WI38 (cell line): ENCODE results near the gene PDGFA.

Experiments
- H3K4me3 ChIP-seq: 2 replicates; pipeline ENCODE4 v1.5.1; 2011; ENCODE audit warnings: low read depth, mild to moderate bottlenecking, control low read depth, low read length
- CTCF ChIP-seq: IDR thresholded peaks from 2 replicates; pipeline ENCODE4 v1.5.1; 2012; ENCODE audit warnings: low read depth, mild to moderate bottlenecking, control low read depth, low read length

Gene PDGFA

GRCh38 chr7:533266-533665, 13.6 kb upstream of the PDGFA start:
- no peak for TF ChIP-seq CTCF
- H3K4me3 ChIP-seq = no peak overlapping the region

- no peak overlapping the region for H3K4me3 ChIP-seq
- TF ChIP-seq CTCF = no peak
Observed at GRCh38 chr7:532379-533143, 12.9 kb upstream of the PDGFA start.

DNA sequence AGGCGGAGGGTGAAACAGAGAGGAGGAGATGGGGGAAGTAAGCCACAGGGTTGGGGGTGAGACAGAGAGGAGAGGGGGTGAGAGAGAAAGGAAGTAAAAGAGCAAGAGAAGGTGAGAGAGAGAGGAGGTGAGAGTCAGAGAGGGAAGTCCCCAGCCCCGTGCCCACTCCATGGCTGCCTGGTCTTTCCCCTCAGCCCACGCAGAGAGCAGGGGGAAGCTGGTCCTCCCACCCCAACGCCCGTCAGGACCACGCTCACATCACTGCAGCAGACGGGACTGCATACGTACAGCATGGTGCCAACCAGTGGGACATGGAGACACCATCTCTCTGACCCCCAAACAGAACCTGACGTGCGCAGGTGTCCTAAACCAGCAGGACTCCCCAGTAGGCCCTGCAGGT, 12.1 kb upstream of the PDGFA start:
- no peak overlapping the region for H3K4me3 ChIP-seq
- no peak for TF ChIP-seq CTCF

- TF ChIP-seq CTCF = no peak
- no peak overlapping the region for H3K4me3 ChIP-seq
Observed at GRCh38 chr7:528451-528850, 8.8 kb upstream of the PDGFA start.

- no peak overlapping the region for H3K4me3 ChIP-seq
- no peak for TF ChIP-seq CTCF
Observed at GRCh38 chr7:527723-528122, 8.1 kb upstream of the PDGFA start.

DNA sequence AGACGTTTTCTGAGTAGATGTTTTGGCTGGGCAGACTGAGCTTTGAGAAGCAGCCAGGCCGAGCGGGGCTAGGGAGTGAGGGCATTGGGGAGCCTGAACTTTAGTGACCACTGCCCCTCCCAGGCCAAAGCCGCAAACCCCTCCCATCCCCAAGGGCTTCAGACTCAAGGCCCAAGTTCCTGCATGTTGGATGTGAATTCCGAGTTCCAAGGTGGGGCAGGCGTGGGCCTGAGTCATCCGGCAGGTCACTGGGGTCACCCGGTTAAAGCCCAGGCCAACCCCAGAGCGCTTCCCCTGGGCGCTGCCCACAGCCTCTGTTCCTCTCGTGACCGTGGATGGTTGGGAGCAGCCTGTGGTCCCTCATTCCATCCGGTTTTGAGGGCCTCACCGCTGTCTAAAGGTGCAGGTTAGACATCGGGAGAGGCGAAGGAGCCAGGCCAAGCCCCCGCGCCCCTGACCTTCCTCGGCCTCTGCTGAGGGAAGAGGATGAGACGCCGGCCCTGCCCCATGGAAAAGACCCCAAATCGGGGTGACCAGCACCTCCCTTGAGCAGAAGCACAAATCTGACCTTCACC, 6.9 kb upstream of the PDGFA start:
- H3K4me3 ChIP-seq = no peak overlapping the region
- no peak for TF ChIP-seq CTCF

GRCh38 chr7:525740-526139, 6.1 kb upstream of the PDGFA start:
- H3K4me3 ChIP-seq = no peak overlapping the region
- TF ChIP-seq CTCF = no peak
